A549 (cell line): ENCODE measurements around the gene LDLRAD4. TPM values are rescaled to one million over a fixed set of nuclear protein-coding genes. Genes with fewer than 3 reads are reported as not detected.

Source experiments
- ATAC-seq, 2 experiments: fragments of 200-7000 bp in 1 of 2; fragments of >200 bp in 1 of 2; cut with Nextera tagmentation in 1 of 2; cut with Tn5 transposase in 1 of 2; 3 replicates each; pipeline versions ENCODE4 v1.8.0 to v1.9.1; 2018 to 2020; ENCODE audit warnings: mild to moderate bottlenecking in 1 of 2, moderate library complexity in 1 of 2
- CTCF ChIA-PET: fragments of 300-600 bp; sonication (Branson Sonifier 250); formaldehyde crosslinking; extraction: SDS; loops from one replicate; lab custom pipeline; 2021; ENCODE audit warnings: antibody characterized with exemption, inconsistent platforms; lab: Yijun Ruan, JAX
- POLR2A ChIA-PET: fragments of 350-600 bp; formaldehyde crosslinking; extraction: SDS; loops from one replicate; lab custom pipeline; 2021; ENCODE audit warnings: antibody characterized with exemption, inconsistent platforms; lab: Yijun Ruan, JAX
- DNase-seq, 2 experiments: peaks; one replicate each; pipeline versions ENCODE4 v3.0.0 to v3.0.0-alpha.2; 2011 to 2016; ENCODE audit warnings: low read depth in 1 of 2, low spot score in 1 of 2
- FAIRE-seq: peaks from 2 replicates; lab custom pipeline; 2011; peaks lifted over from hg19 to GRCh38; lab: Jason Lieb, UNC
- H3K27ac ChIP-seq, 2 experiments: fragments of >200 bp; sonication (Bioruptor Twin); formaldehyde crosslinking; 3 replicates each; pipeline ENCODE4 v1.5.1; 2016 to 2017
- H3K4me1 ChIP-seq: fragments of >200 bp; sonication (Bioruptor Twin); formaldehyde crosslinking; 3 replicates; pipeline ENCODE4 v1.6.1; 2016
- H3K4me2 ChIP-seq: fragments of >200 bp; sonication (Bioruptor Twin); formaldehyde crosslinking; 3 replicates; pipeline ENCODE4 v1.6.1; 2016
- H3K4me3 ChIP-seq: fragments of >200 bp; sonication (Bioruptor Twin); formaldehyde crosslinking; 3 replicates; pipeline ENCODE4 v1.5.1; 2016
- H3K9me3 ChIP-seq: fragments of >200 bp; sonication (Bioruptor Twin); formaldehyde crosslinking; 3 replicates; pipeline ENCODE4 v1.6.1; 2016
- BHLHE40 ChIP-seq: IDR thresholded peaks from 2 replicates; pipeline ENCODE4 v1.6.1; 2012; ENCODE audit warnings: low read depth, low read length, inconsistent platforms
- CHD2 ChIP-seq: fragments of 150-350 bp; IDR thresholded peaks from 2 replicates; pipeline ENCODE4 v1.6.1; 2014; ENCODE audit warnings: low read length; ENCODE audit not compliant: partially characterized antibody
- EHMT2 ChIP-seq: fragments of 200-600 bp; sonication (generic); IDR thresholded peaks from 2 replicates; pipeline ENCODE4 v1.6.1; 2016; ENCODE audit warnings: antibody characterized with exemption, low read depth, mild to moderate bottlenecking, moderate library complexity
- ELK1 ChIP-seq: fragments of 150-350 bp; IDR thresholded peaks from 2 replicates; pipeline ENCODE4 v1.6.1; 2014; ENCODE audit warnings: low read depth, mild to moderate bottlenecking, low read length
- FOSL2 ChIP-seq, 2 experiments: fragments of 450-650 bp in 1 of 2; fragments of >200 bp in 1 of 2; sonication (Bioruptor Twin) in 1 of 2; formaldehyde crosslinking; IDR thresholded peaks; 2 replicates each; pipeline versions ENCODE4 v1.5.0 to v1.6.1; 2016 to 2020; ENCODE audit warnings: mild to moderate bottlenecking in 1 of 2, moderate library complexity in 1 of 2
- FOXS1 ChIP-seq: fragments of 250-450 bp; sonication (Bioruptor Pico); IDR thresholded peaks from 2 replicates; pipeline ENCODE4 v1.5.0; 2020; ENCODE audit warnings: mild to moderate bottlenecking, moderate library complexity
- HES2 ChIP-seq: fragments of >200 bp; sonication (Bioruptor Twin); formaldehyde crosslinking; IDR thresholded peaks from 2 replicates; pipeline ENCODE4 v1.6.1; 2016
- HOXB5 ChIP-seq: fragments of 250-450 bp; sonication (Bioruptor Pico); IDR thresholded peaks from 2 replicates; pipeline ENCODE4 v1.5.0; 2020; ENCODE audit warnings: mild to moderate bottlenecking, moderate library complexity
- JUNB ChIP-seq: fragments of >200 bp; sonication (Bioruptor Twin); formaldehyde crosslinking; IDR thresholded peaks from 2 replicates; pipeline ENCODE4 v1.6.1; 2016
- KDM5A ChIP-seq: fragments of 200-600 bp; sonication (generic); IDR thresholded peaks from 2 replicates; pipeline ENCODE4 v1.6.1; 2016; ENCODE audit warnings: antibody characterized with exemption, mild to moderate bottlenecking
- MAFK ChIP-seq: fragments of 450-650 bp; IDR thresholded peaks from 2 replicates; pipeline ENCODE4 v1.6.1; 2014; ENCODE audit not compliant: partially characterized antibody
- MAZ ChIP-seq: fragments of 150-350 bp; IDR thresholded peaks from 2 replicates; pipeline ENCODE4 v1.6.1; 2014; ENCODE audit warnings: antibody characterized with exemption, low read depth, low read length, borderline replicate concordance
- MYC ChIP-seq: IDR thresholded peaks from 2 replicates; pipeline ENCODE4 v1.6.1; 2012; ENCODE audit warnings: mild to moderate bottlenecking, inconsistent platforms, low read length, improper control_type of control experiment, borderline replicate concordance
- PBX3 ChIP-seq: IDR thresholded peaks from 2 replicates; pipeline ENCODE4 v1.6.1; 2012
- RAD21 ChIP-seq, 2 experiments: fragments of >200 bp in 1 of 2; sonication (Bioruptor Twin) in 1 of 2; formaldehyde crosslinking in 1 of 2; IDR thresholded peaks in 1 of 2; conservative IDR thresholded peaks in 1 of 2; 2 replicates in 1 of 2; 3 replicates in 1 of 2; pipeline ENCODE4 v1.6.1; 2012 to 2018; ENCODE audit warnings: inconsistent platforms in 1 of 2
- USF2 ChIP-seq: fragments of 450-650 bp; IDR thresholded peaks from 2 replicates; pipeline ENCODE4 v1.6.1; 2014; ENCODE audit warnings: antibody characterized with exemption
- ZC3H11A ChIP-seq: fragments of 450-650 bp; IDR thresholded peaks from 2 replicates; pipeline ENCODE4 v1.6.1; 2014; ENCODE audit warnings: antibody characterized with exemption, mild to moderate bottlenecking
- ZFP36 ChIP-seq: fragments of 450-650 bp; IDR thresholded peaks from 2 replicates; pipeline ENCODE4 v1.6.1; 2014; ENCODE audit warnings: borderline replicate concordance; ENCODE audit not compliant: partially characterized antibody
- ZSCAN20 ChIP-seq: fragments of 250-450 bp; sonication (Bioruptor Pico); IDR thresholded peaks from 2 replicates; pipeline ENCODE4 v1.8.0; 2022; ENCODE audit warnings: mild to moderate bottlenecking, moderate library complexity
- WGBS: methylation state at CpG from one replicate; pipeline ENCODE4 v1.1.6; 2017; ENCODE audit errors: missing lambda C conversion rate; 5-methylcytosine and 5-hydroxymethylcytosine counted together
- polyA plus RNA-seq, 4 experiments: library from polyadenylated mRNA; depleted of rRNA in 3 of 4; stranded (reverse); fragments of >200 nt; fragmentation: RNase III in 1 of 4; extraction: RNeasy Plus Mini Kit Qiagen cat#74134 plus additional on column Dnase treatment in 1 of 4; gene quantifications; 2 replicates in 3 of 4; 3 replicates in 1 of 4; pipeline ENCODE4 v1.2.3, GENCODE V29; 2011 to 2017

The LDLRAD4 gene
- polyA plus RNA-seq, 2 of the 4 experiments (the other 2 are of a cell fraction): 5.2 to 7.6 TPM

GRCh38 chr18:13450289-13451212, 232.0 kb downstream of the LDLRAD4 start:
- Histone ChIP-seq H3K4me1 (peaks cover 52% of the 10 kb centered on the region), H3K9me3 (no peaks in the 10 kb centered on the region), H3K4me2 (no peak overlapping the region), H3K27ac (peak overlapping the region in 1 of 2 experiments; percentile 81; a peak in 2 of 6 replicates), H3K4me3 (no peak overlapping the region)
- ATAC-seq (no peak), FAIRE-seq (no peak), DNase-seq (no peak)
- TF ChIP-seq HES2 (no peak), MAFK (peak; percentile 35)
- POLR2A ChIA-PET: no interaction called here
- CTCF ChIA-PET: no interaction called here
- WGBS: 81% methylated on average over 10 of the region's 10 CpGs

- ATAC-seq (no peak), DNase-seq (no peak), FAIRE-seq (no peak)
- H3K4me3 ChIP-seq: no peak overlapping the region
- ChIA-PET POLR2A (no interaction called here), CTCF (no interaction called here)
- peak overlapping the region; percentile 75 to 81; a peak in 4 of 6 replicates for H3K27ac ChIP-seq
- H3K4me1 ChIP-seq: peaks cover 45% of the 10 kb centered on the region
- no peaks in the 10 kb centered on the region for H3K9me3 ChIP-seq
- no peak overlapping the region; the same call in 2 of the 3 replicates for H3K4me2 ChIP-seq
- 75% methylated on average over 2 of the region's 3 CpGs for WGBS
- TF ChIP-seq CHD2 (no peak), ELK1 (no peak), FOXS1 (CRISPR knock-in tag) (no peak), MYC (no peak), ZFP36 (no peak), KDM5A (no peak), MAZ (no peak), MAFK (no peak), USF2 (no peak), BHLHE40 (no peak)
Observed at GRCh38 chr18:13451213-13451540, 232.6 kb downstream of the LDLRAD4 start.

- CTCF ChIA-PET: no interaction called here
- TF ChIP-seq HOXB5 (CRISPR knock-in tag) (no peak), JUNB (no peak), ZC3H11A (no peak)
- TF ChIP-seq, all 56 proteins: peak for 0
- peak in 1 of 2 experiments; percentile 41; a peak in 2 of 6 replicates for ATAC-seq
- POLR2A ChIA-PET: no interaction called here
- Histone ChIP-seq H3K4me1 (peaks cover 39% of the 10 kb centered on the region), H3K9me3 (no peaks in the 10 kb centered on the region), H3K4me2 (peak overlapping the region; percentile 63), H3K27ac (peak overlapping the region; percentile 75 to 81), H3K4me3 (no peak overlapping the region)
- no peak for FAIRE-seq
- 81% methylated on average over 14 of the region's 14 CpGs for WGBS
- DNase-seq: no peak
Observed at GRCh38 chr18:13451661-13452387, 233.3 kb downstream of the LDLRAD4 start.

- 22% methylated on average over 8 of the region's 8 CpGs for WGBS
- CTCF ChIA-PET: interaction anchor here (0.6 kb wide), 1 partner anchor 454 kb away, joined by 3 read pairs; no protein-coding TSS in a partner anchor
- Histone ChIP-seq H3K4me1 (peaks cover 33% of the 10 kb centered on the region), H3K27ac (peak overlapping the region; percentile 75 to 81), H3K9me3 (no peaks in the 10 kb centered on the region), H3K4me2 (peak overlapping the region; percentile 63), H3K4me3 (no peak overlapping the region)
- DNase-seq (peak; percentile 10 to 31), FAIRE-seq (no peak), ATAC-seq (peak; percentile 74 to 85)
- TF ChIP-seq PBX3 (no peak), EHMT2 (no peak), ZSCAN20 (CRISPR knock-in tag) (no peak), FOSL2 (IDR thresholded peaks at IDR 0.05) (0 out of 2 replicates have a peak, but pooled peaks have one; percentile 10), FOSL2 (CRISPR knock-in tag; IDR thresholded peaks at IDR 0.05) (0 out of 2 replicates have a peak, but pooled peaks have one; percentile 28), RAD21 (conservative IDR thresholded peaks at IDR 0.05 in 1 of 2, IDR thresholded peaks at IDR 0.05 in 1 of 2) (no peak)
- POLR2A ChIA-PET: no interaction called here
Observed at GRCh38 chr18:13452388-13452811, 233.8 kb downstream of the LDLRAD4 start.
